H1 (cell line): ENCODE results near the gene TARBP2. TPM values are rescaled to one million over a fixed set of nuclear protein-coding genes. Genes with fewer than 3 reads are reported as not detected.
A peak's percentile ranks its signal among the peaks of the same experiment; 100 is the strongest.

Source experiments
- CTCF ChIA-PET: fragments of 300-600 bp; sonication (Branson Sonifier 250); formaldehyde crosslinking; loops from one replicate; lab custom pipeline; 2021; ENCODE audit not compliant: partially characterized antibody; lab: Charles Lee
- POLR2A ChIA-PET: fragments of 300-600 bp; sonication (Branson Sonifier 250); formaldehyde crosslinking; loops from one replicate; lab custom pipeline; 2021; ENCODE audit warnings: inconsistent platforms; ENCODE audit not compliant: partially characterized antibody; lab: Charles Lee
- DNase-seq, 2 experiments: peaks; one replicate each; pipeline versions ENCODE4 v3.0.0 to v3.0.0-alpha.2; 2010 to 2022; ENCODE audit warnings: low spot score in 2 of 2, low read depth in 1 of 2, mixed read lengths in 1 of 2
- FAIRE-seq: peaks from 2 replicates; lab custom pipeline; 2011; peaks lifted over from hg19 to GRCh38; lab: Jason Lieb, UNC
- H2AFZ ChIP-seq: 2 replicates; pipeline ENCODE4 v1.8.1; 2012; ENCODE audit warnings: low read length, inconsistent platforms
- H2AK5ac ChIP-seq: 2 replicates; pipeline ENCODE4 v1.6.1; 2013; ENCODE audit warnings: low read depth, low read length
- H2BK120ac ChIP-seq: replicated peaks from 2 replicates; pipeline ENCODE3; 2013; ENCODE audit warnings: low read depth, low read length, inconsistent platforms
- H2BK12ac ChIP-seq: 2 replicates; pipeline ENCODE4 v1.6.1; 2013; ENCODE audit warnings: low read depth, low read length
- H2BK15ac ChIP-seq: 2 replicates; pipeline ENCODE4 v1.6.1; 2013; ENCODE audit warnings: low read length
- H2BK20ac ChIP-seq: 2 replicates; pipeline ENCODE4 v1.6.1; 2013; ENCODE audit warnings: low read length
- H2BK5ac ChIP-seq: 2 replicates; pipeline ENCODE4 v1.6.1; 2013; ENCODE audit warnings: low read depth, low read length
- H3K14ac ChIP-seq: 2 replicates; pipeline ENCODE4 v1.6.1; 2013; ENCODE audit warnings: inconsistent platforms; ENCODE audit not compliant: insufficient read length
- H3K18ac ChIP-seq: 2 replicates; pipeline ENCODE4 v1.6.1; 2013; ENCODE audit warnings: low read length; ENCODE audit errors: extremely low read depth
- H3K23ac ChIP-seq: 2 replicates; pipeline ENCODE4 v1.6.1; 2013; ENCODE audit warnings: inconsistent platforms; ENCODE audit not compliant: insufficient read length
- H3K23me2 ChIP-seq: 2 replicates; pipeline ENCODE4 v1.6.1; 2013; ENCODE audit warnings: low read depth, low read length
- H3K27ac ChIP-seq: 2 replicates; pipeline ENCODE4 v1.6.1; 2011; ENCODE audit warnings: low read depth, low read length, inconsistent platforms
- H3K27me3 ChIP-seq, 4 experiments: replicated peaks in 1 of 4; 1 replicate in 1 of 4; 2 replicates in 3 of 4; pipeline versions ENCODE4 v1.6.1 to v1.8.1; 2011 to 2013; ENCODE audit warnings: low read length in 3 of 4, mild to moderate bottlenecking in 3 of 4, inconsistent platforms in 2 of 4, mixed read lengths in 2 of 4, moderate library complexity in 1 of 4; ENCODE audit not compliant: control insufficient read depth in 3 of 4, insufficient read depth in 3 of 4; ENCODE audit errors: extremely low read depth in 1 of 4
- H3K36me3 ChIP-seq, 4 experiments: 2 replicates each; pipeline versions ENCODE4 v1.6.1 to v1.8.1; 2011 to 2013; ENCODE audit warnings: mild to moderate bottlenecking in 4 of 4, low read length in 3 of 4, moderate library complexity in 2 of 4, control low read depth in 1 of 4, inconsistent platforms in 1 of 4; ENCODE audit not compliant: insufficient read depth in 4 of 4, control insufficient read depth in 2 of 4
- H3K4ac ChIP-seq: replicated peaks from 2 replicates; pipeline ENCODE3; 2013; ENCODE audit warnings: low read length, low read depth, mixed read lengths, inconsistent platforms; ENCODE audit not compliant: insufficient read length
- H3K4me1 ChIP-seq, 4 experiments: replicated peaks in 1 of 4; 1 replicate in 1 of 4; 2 replicates in 3 of 4; pipeline versions ENCODE4 v1.6.1 to v1.8.1; 2011 to 2013; ENCODE audit warnings: low read length in 3 of 4, inconsistent platforms in 2 of 4, mixed read lengths in 1 of 4; ENCODE audit not compliant: insufficient read depth in 4 of 4, control insufficient read depth in 3 of 4
- H3K4me2 ChIP-seq, 2 experiments: 2 replicates each; pipeline versions ENCODE4 v1.6.1 to v1.8.1; 2011 to 2013; ENCODE audit warnings: low read depth in 2 of 2, low read length in 2 of 2, control low read depth in 1 of 2, inconsistent platforms in 1 of 2, mild to moderate bottlenecking in 1 of 2; ENCODE audit not compliant: insufficient read depth in 1 of 2
- H3K4me3 ChIP-seq, 4 experiments: fragments of 200-600, 300-600 bp in 1 of 4; sonication (generic), shearing (Covaris generic), sonication (Bioruptor Twin) in 1 of 4; 2 replicates each; pipeline versions ENCODE4 v1.5.1 to v1.8.1; 2011 to 2016; ENCODE audit warnings: low read length in 4 of 4, low read depth in 3 of 4, control low read depth in 2 of 4, inconsistent platforms in 2 of 4, mild to moderate bottlenecking in 2 of 4, mixed read lengths in 1 of 4, moderate library complexity in 1 of 4; ENCODE audit not compliant: insufficient read depth in 2 of 4; ENCODE audit errors: extremely low read depth in 1 of 4
- H3K56ac ChIP-seq: replicated peaks from 2 replicates; pipeline ENCODE3; 2013; ENCODE audit warnings: low read depth, mild to moderate bottlenecking, mixed read lengths, low read length, inconsistent platforms; ENCODE audit not compliant: insufficient read length
- H3K79me1 ChIP-seq: 2 replicates; pipeline ENCODE4 v1.6.1; 2013; ENCODE audit warnings: low read depth, low read length, control low read depth
- H3K79me2 ChIP-seq, 2 experiments: 2 replicates each; pipeline versions ENCODE4 v1.6.1 to v1.8.1; 2012 to 2013; ENCODE audit warnings: low read length in 2 of 2, mild to moderate bottlenecking in 2 of 2, inconsistent platforms in 1 of 2; ENCODE audit not compliant: insufficient read depth in 2 of 2, control insufficient read depth in 1 of 2
- H3K9ac ChIP-seq, 4 experiments: replicated peaks in 1 of 4; 1 replicate in 1 of 4; 2 replicates in 3 of 4; pipeline versions ENCODE4 v1.6.1 to v1.8.1; 2011 to 2013; ENCODE audit warnings: low read depth in 3 of 4, low read length in 3 of 4, control low read depth in 2 of 4, mild to moderate bottlenecking in 2 of 4, moderate library complexity in 2 of 4, inconsistent platforms in 1 of 4; ENCODE audit errors: extremely low read depth in 1 of 4
- H3K9me3 ChIP-seq, 2 experiments: 2 replicates each; pipeline versions ENCODE4 v1.6.1 to v1.8.1; 2012 to 2013; ENCODE audit warnings: mild to moderate bottlenecking in 2 of 2, moderate library complexity in 2 of 2, control low read depth in 1 of 2, inconsistent platforms in 1 of 2, low read depth in 1 of 2, low read length in 1 of 2, mixed read lengths in 1 of 2; ENCODE audit not compliant: insufficient read depth in 2 of 2
- H4K20me1 ChIP-seq, 2 experiments: replicated peaks in 1 of 2; 2 replicates each; pipeline versions ENCODE3 to v1.8.1; 2011 to 2013; ENCODE audit warnings: inconsistent platforms in 2 of 2, low read length in 2 of 2, mild to moderate bottlenecking in 1 of 2; ENCODE audit not compliant: insufficient read depth in 2 of 2, control insufficient read depth in 1 of 2
- H4K5ac ChIP-seq: 2 replicates; pipeline ENCODE4 v1.6.1; 2013; ENCODE audit warnings: low read length, low read depth, mixed read lengths, inconsistent platforms; ENCODE audit not compliant: insufficient read length
- H4K8ac ChIP-seq: 2 replicates; pipeline ENCODE4 v1.8.0; 2013; ENCODE audit warnings: mild to moderate bottlenecking, moderate library complexity, low read length, inconsistent platforms; ENCODE audit not compliant: insufficient read depth; ENCODE audit errors: extremely low read depth
- H4K91ac ChIP-seq: replicated peaks from 2 replicates; pipeline ENCODE3; 2013; ENCODE audit warnings: low read length, mixed read lengths, inconsistent platforms; ENCODE audit not compliant: insufficient read length
- ATF2 ChIP-seq: IDR thresholded peaks from 2 replicates; pipeline ENCODE4 v1.6.1; 2012; ENCODE audit warnings: low read length, inconsistent platforms
- MAFK ChIP-seq: IDR thresholded peaks from 2 replicates; pipeline ENCODE4 v1.6.1; 2012; ENCODE audit warnings: low read depth, mild to moderate bottlenecking, improper control_type of control experiment, low read length
- POLR2AphosphoS5 ChIP-seq: IDR thresholded peaks from 2 replicates; pipeline ENCODE4 v1.6.1; 2011; ENCODE audit warnings: low read depth, low read length
- WGBS, 2 experiments: shearing (Covaris generic) in 1 of 2; methylation state at CpG; one replicate each; pipeline versions ENCODE4 v1.1.6 to v1.1.7; 2013 to 2015; ENCODE audit warnings: low lambda C conversion rate in 2 of 2, mixed read lengths in 2 of 2, inconsistent platforms in 1 of 2, low coverage in 1 of 2, missing lambda C conversion rate in 1 of 2; ENCODE audit not compliant: insufficient replicate concordance in 2 of 2, insufficient coverage in 1 of 2, insufficient read length in 1 of 2; ENCODE audit errors: extremely low coverage in 1 of 2, missing lambda C conversion rate in 1 of 2; 5-methylcytosine and 5-hydroxymethylcytosine counted together
- polyA plus RNA-seq, 7 experiments: library from polyadenylated mRNA; depleted of rRNA in 3 of 7; stranded (reverse) in 5 of 7; unstranded in 2 of 7; fragments of >200 nt in 5 of 7; fragments of 200-250 nt in 2 of 7; gene quantifications; 1 replicate in 5 of 7; 2 replicates in 1 of 7; 4 replicates in 1 of 7; pipeline versions ENCODE4 v1.2.1 to v1.2.3, GENCODE V29; 2011 to 2013; ENCODE audit warnings: missing spikeins in 2 of 7, mixed read lengths in 2 of 7
- total RNA-seq: library from RNA; stranded (reverse); fragmentation: NEBNext Ultra II Directional; extraction: Animal tissue kit (Norgen Biotek cat#: 25700); gene quantifications from 2 replicates; pipeline ENCODE4 v1.2.1, GENCODE V29; 2021

The TARBP2 gene
- total and polyA plus RNA-seq, 2 of the 8 experiments (the other 6 are each of a cell fraction or from before 2014, with no cell fraction given) = 69.9 to 122 TPM

DNA sequence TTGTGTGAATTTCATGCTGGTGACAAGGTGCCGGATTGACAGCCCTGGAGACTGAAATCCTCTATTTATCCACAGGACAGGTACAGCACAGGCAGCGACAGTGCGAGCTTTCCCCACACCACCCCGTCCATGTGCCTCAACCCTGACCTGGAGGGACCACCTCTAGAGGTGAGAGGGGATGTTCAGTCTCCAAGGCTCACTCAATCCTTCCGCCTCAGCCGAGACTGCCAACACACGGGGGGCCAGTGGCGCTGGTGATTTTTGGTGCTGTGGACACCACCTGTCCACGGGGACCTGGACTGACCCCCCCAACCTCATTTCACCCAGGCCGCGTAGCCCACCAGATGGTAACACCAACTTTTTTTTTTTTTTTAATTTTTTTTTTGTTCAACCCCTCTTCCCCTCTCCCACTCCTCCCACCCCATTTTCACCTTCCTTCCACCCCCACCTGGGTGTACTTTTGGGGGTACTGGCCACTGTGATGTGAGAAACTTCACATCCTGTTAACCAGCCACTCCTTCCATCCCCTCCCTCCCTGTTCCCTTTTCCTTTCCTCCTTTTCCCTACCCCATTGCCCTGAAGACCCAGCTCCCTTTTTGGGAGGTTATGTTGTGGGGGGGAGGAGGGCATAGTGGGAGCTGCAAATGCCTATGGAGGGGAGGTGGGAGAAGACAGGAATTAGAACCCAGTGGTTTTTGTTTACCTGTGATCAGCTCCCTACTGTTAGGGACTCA, 36.2 kb upstream of the TARBP2 start:
- CTCF ChIA-PET = interaction anchor here (0.6 to 6.4 kb wide), 6 partner anchors 10 to 58 kb away, joined by 3 to 57 read pairs (median 6); no protein-coding TSS in a partner anchor
- Histone ChIP-seq H3K9ac (no peak overlapping the region), H3K4me2 (no peak overlapping the region), H3K27ac (no peak overlapping the region), H3K4me1 (peaks cover 0 to 10% (median 0%) of the 10 kb centered on the region in 4 experiments; a peak in 3 of 7 replicates), H3K36me3 (peaks cover 88 to 100% (median 95%) of the 10 kb centered on the region in 4 experiments), H4K20me1 (peaks cover 35 to 51% of the 10 kb centered on the region in 2 experiments), H2AK5ac (no peak overlapping the region), H2BK120ac (no peak overlapping the region), H3K27me3 (no peaks in the 10 kb centered on the region), H4K91ac (no peak overlapping the region), H3K79me2 (peaks cover 0 to 70% of the 10 kb centered on the region in 2 experiments; a peak in 3 of 4 replicates), H3K56ac (no peak overlapping the region), H2BK12ac (no peak overlapping the region), H3K18ac (no peak overlapping the region), H2AFZ (no peak overlapping the region), H4K5ac (no peak overlapping the region), H3K14ac (no peak overlapping the region), H3K4ac (no peak overlapping the region), H3K23me2 (no peaks in the 10 kb centered on the region; the same call in 1 of the 2 replicates), H3K79me1 (peaks cover 7% of the 10 kb centered on the region), H3K9me3 (no peaks in the 10 kb centered on the region), H2BK20ac (no peak overlapping the region), H2BK5ac (no peak overlapping the region), H3K4me3 (no peak overlapping the region), H2BK15ac (no peak overlapping the region), H3K23ac (no peak overlapping the region), H4K8ac (no peak overlapping the region; the same call in 1 of the 2 replicates)
- no peak for FAIRE-seq
- WGBS, 2 experiments = 92% methylated on average over 11 of the region's 11 CpGs; no CpG with 5 or more reads in 1 of the 2 experiments
- POLR2A ChIA-PET = interaction anchor here (0.6 to 67.0 kb wide), 12 partner anchors 3 to 207 kb away, joined by 3 to 3397 read pairs (median 4); partner anchors contain the start of genes AAAS, MAP3K12, MYG1 and NPFF
- no peak for DNase-seq
- TF ChIP-seq ATF2 = no peak
- TF ChIP-seq MAFK = no peak
- peak; percentile 18; the same call in 1 of the 2 replicates for TF ChIP-seq POLR2AphosphoS5
